ENCODE data around the gene JMJD4.

The JMJD4 gene

GRCh38 chr1:227734856-227735538, at the start of gene JMJD4, which contains the start of gene SNAP47:
Gene JMJD4 (minus strand): TSS chr1:227735302. CDS start chr1:227735273, 29 bp downstream.
Gene SNAP47 (plus strand): TSS chr1:227735435. CDS start chr1:227747737, 12,302 bp downstream.
- Histone ChIP-seq H3K9me3 (ENCODE audit: control insufficient read depth, low read length) (no peaks in the 10 kb centered on the region), H3K4me3 (ENCODE audit: low read length) (peak within 1 kb of the TSS; percentile 80), H3K4me1 (ENCODE audit: control insufficient read depth, insufficient read depth, low read length) (peaks cover 18% of the 10 kb centered on the region), H3K9ac (ENCODE audit: low read length) (peak within 1 kb of the TSS; percentile 91), H3K27me3 (ENCODE audit: control insufficient read depth, insufficient read depth, low read length) (no peaks in the 10 kb centered on the region), H3K36me3 (ENCODE audit: control insufficient read depth, insufficient read depth, low read length) (no peaks in the 10 kb centered on the region)

DNA sequence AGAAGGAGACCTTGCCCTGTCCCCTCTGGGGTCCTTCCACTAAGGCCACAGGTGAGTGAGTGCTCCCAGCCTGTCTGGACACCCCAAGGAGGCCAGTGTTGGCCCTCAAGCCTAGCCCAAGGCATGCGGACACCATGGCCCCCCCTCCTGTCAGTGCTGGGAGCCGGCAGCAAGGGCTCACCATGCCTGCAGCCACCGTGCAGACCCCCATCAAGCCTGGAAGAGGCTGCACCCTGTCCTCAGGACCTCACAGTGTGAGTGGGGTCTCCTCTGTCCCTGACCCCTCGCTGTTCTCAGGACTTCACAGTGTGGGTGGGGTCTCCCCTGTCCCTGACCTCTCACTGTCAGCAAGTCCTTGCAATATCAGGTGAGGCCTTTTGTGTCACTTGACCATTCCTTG, 47.1 kb upstream of the JMJD4 start:
- Histone ChIP-seq H3K4me3 (ENCODE audit: low read length) (no peak overlapping the region), H3K9ac (ENCODE audit: low read length) (no peak overlapping the region), H3K36me3 (ENCODE audit: control insufficient read depth, insufficient read depth, low read length) (no peaks in the 10 kb centered on the region), H3K4me1 (ENCODE audit: control insufficient read depth, insufficient read depth, low read length) (peaks cover 14% of the 10 kb centered on the region), H3K9me3 (ENCODE audit: control insufficient read depth, low read length) (no peaks in the 10 kb centered on the region), H3K27me3 (ENCODE audit: control insufficient read depth, insufficient read depth, low read length) (peaks cover 18% of the 10 kb centered on the region)

DNA sequence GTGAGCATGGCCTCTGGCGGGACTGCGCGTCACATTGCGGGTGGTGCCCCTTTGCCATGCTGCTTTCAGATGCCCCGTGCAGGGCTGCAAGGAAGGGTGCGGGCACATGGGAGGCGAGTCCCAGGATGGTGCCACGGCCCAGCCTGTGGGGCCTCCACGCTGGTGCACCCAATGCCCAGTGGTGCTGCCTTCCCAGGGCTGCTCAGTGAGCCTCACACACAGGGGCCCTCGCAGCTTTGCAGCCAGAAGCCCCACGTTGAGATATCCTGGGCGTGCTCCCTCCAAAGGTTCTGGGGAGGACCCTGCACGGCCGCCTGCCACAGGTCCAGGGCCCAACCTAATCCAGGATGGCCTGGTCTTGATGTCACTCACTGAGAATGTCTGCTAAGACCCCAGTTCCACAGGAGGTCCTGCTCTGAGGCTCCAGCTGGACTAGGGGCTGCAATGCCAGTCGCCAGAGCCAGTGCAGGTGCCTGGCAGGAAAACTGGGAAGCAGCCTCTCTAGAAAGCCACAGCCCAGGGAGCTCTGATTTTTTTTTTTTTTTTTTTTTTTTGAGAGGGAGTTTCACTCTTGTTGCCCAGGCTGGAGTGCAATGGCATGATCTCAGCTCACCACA, 46.3 kb upstream of the JMJD4 start:
- H3K4me3 ChIP-seq (ENCODE audit: low read length), result no peak overlapping the region
- no peak overlapping the region for H3K9ac ChIP-seq (ENCODE audit: low read length)
- H3K36me3 ChIP-seq (ENCODE audit: control insufficient read depth, insufficient read depth, low read length), result no peaks in the 10 kb centered on the region
- peaks cover 10% of the 10 kb centered on the region for H3K27me3 ChIP-seq (ENCODE audit: control insufficient read depth, insufficient read depth, low read length)
- peaks cover 6% of the 10 kb centered on the region for H3K4me1 ChIP-seq (ENCODE audit: control insufficient read depth, insufficient read depth, low read length)
- H3K9me3 ChIP-seq (ENCODE audit: control insufficient read depth, low read length), result no peaks in the 10 kb centered on the region

DNA sequence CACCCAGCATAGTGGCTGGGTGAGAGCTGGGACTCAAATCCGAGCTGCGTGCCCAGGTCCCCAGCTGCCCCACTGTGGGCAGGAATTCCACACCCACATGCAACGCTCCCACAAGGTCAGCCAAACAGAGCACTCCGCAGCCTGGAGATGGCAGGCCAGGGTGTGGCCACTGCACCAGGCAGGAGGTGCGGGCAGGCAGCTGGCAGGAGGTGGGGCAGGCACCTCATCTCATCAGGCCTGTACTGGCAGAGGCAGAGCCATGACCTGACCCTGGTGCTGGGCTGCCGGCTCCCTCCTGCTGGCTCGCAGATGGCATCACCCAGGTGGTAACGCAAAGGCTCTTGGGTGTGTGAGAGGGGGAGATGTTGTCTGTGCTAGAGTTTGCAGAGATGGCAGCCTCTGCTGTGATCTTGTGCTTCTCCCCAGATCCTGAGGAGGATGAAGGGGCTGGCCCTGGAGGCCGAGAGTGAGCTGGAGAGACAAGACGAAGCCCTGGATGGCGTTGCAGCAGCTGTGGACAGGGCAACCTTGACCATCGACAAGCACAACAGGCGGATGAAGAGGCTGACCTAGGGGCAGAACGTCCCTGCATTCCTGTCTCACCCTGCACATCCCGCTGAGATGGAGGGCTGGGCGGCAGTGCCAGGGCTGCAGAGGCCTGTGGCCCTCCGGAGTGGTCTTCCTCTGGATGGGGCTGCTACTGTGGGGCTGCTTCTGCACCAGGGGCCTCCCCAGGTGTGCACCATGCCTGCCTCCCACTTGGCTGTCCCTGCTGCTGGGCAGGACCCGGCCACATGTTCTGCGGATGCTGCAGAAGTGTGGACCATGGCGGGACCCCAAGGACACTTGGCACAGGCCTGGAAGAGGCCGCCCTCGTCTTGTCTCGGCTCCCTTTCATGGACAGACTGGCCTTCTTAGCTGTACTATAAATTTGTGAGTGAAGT, 45.3 kb upstream of the JMJD4 start:
- Histone ChIP-seq H3K9ac (ENCODE audit: low read length) (no peak overlapping the region), H3K4me1 (ENCODE audit: control insufficient read depth, insufficient read depth, low read length) (no peaks in the 10 kb centered on the region), H3K36me3 (ENCODE audit: control insufficient read depth, insufficient read depth, low read length) (no peaks in the 10 kb centered on the region), H3K4me3 (ENCODE audit: low read length) (no peak overlapping the region), H3K9me3 (ENCODE audit: control insufficient read depth, low read length) (no peaks in the 10 kb centered on the region), H3K27me3 (ENCODE audit: control insufficient read depth, insufficient read depth, low read length) (no peaks in the 10 kb centered on the region)

DNA sequence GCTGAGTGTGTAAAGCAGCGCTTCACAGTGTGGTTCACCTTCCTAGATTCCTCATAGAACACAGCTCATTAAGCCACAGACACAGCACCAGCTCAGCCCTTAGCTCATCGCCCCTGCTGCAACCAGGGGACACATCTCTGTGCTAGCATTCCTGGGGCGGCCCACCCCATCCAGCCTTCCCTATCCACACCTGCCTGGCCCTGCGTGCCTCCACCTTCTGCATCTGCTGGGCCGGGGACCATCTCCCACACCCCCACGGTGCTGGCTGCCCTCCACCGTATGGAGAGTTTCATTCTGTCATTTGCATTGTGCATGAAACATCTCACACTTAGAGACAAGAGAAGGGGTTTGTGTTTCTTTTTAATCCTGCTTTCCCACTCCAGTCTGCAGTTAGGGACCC, 44.6 kb upstream of the JMJD4 start:
- Histone ChIP-seq H3K27me3 (ENCODE audit: control insufficient read depth, insufficient read depth, low read length) (no peaks in the 10 kb centered on the region), H3K9ac (ENCODE audit: low read length) (no peak overlapping the region), H3K4me3 (ENCODE audit: low read length) (no peak overlapping the region), H3K4me1 (ENCODE audit: control insufficient read depth, insufficient read depth, low read length) (no peaks in the 10 kb centered on the region), H3K36me3 (ENCODE audit: control insufficient read depth, insufficient read depth, low read length) (no peaks in the 10 kb centered on the region), H3K9me3 (ENCODE audit: control insufficient read depth, low read length) (no peaks in the 10 kb centered on the region)

DNA sequence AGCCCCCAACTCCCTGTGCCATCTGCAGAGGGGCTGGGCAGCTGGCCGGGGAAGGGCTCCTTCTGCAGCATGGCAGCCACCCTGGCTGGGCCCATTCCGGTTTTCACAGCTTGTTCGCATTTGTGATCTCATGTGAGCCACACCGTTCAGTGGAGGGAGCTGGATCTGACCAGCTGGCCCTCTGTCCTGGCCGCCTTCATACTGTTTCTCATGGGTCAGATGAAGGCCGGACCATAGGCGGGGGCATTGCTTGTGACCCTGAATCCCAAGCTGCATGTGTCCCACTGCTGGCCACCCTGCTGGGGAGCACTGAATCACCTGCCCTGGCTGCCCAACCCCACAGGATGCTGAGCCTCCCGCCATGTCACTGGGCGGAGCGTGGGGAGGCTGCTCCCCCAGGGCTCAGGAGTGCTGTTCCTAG, 43.9 kb upstream of the JMJD4 start:
- H3K4me3 ChIP-seq (ENCODE audit: low read length), result no peak overlapping the region
- no peaks in the 10 kb centered on the region for H3K4me1 ChIP-seq (ENCODE audit: control insufficient read depth, insufficient read depth, low read length)
- H3K27me3 ChIP-seq (ENCODE audit: control insufficient read depth, insufficient read depth, low read length), result no peaks in the 10 kb centered on the region
- H3K9ac ChIP-seq (ENCODE audit: low read length), result no peak overlapping the region
- H3K9me3 ChIP-seq (ENCODE audit: control insufficient read depth, low read length), result no peaks in the 10 kb centered on the region
- H3K36me3 ChIP-seq (ENCODE audit: control insufficient read depth, insufficient read depth, low read length), result no peaks in the 10 kb centered on the region

GRCh38 chr1:227778401-227778947, 43.4 kb upstream of the JMJD4 start:
- no peaks in the 10 kb centered on the region for H3K9me3 ChIP-seq (ENCODE audit: control insufficient read depth, low read length)
- no peaks in the 10 kb centered on the region for H3K4me1 ChIP-seq (ENCODE audit: control insufficient read depth, insufficient read depth, low read length)
- no peaks in the 10 kb centered on the region for H3K36me3 ChIP-seq (ENCODE audit: control insufficient read depth, insufficient read depth, low read length)
- H3K4me3 ChIP-seq (ENCODE audit: low read length), result no peak overlapping the region
- H3K9ac ChIP-seq (ENCODE audit: low read length), result no peak overlapping the region
- no peaks in the 10 kb centered on the region for H3K27me3 ChIP-seq (ENCODE audit: control insufficient read depth, insufficient read depth, low read length)

- Histone ChIP-seq H3K4me1 (ENCODE audit: control insufficient read depth, insufficient read depth, low read length) (no peaks in the 10 kb centered on the region), H3K9ac (ENCODE audit: low read length) (no peak overlapping the region), H3K9me3 (ENCODE audit: control insufficient read depth, low read length) (no peaks in the 10 kb centered on the region), H3K27me3 (ENCODE audit: control insufficient read depth, insufficient read depth, low read length) (no peaks in the 10 kb centered on the region), H3K36me3 (ENCODE audit: control insufficient read depth, insufficient read depth, low read length) (no peaks in the 10 kb centered on the region), H3K4me3 (ENCODE audit: low read length) (no peak overlapping the region)
Observed at GRCh38 chr1:227777646-227778045, 42.5 kb upstream of the JMJD4 start.

DNA sequence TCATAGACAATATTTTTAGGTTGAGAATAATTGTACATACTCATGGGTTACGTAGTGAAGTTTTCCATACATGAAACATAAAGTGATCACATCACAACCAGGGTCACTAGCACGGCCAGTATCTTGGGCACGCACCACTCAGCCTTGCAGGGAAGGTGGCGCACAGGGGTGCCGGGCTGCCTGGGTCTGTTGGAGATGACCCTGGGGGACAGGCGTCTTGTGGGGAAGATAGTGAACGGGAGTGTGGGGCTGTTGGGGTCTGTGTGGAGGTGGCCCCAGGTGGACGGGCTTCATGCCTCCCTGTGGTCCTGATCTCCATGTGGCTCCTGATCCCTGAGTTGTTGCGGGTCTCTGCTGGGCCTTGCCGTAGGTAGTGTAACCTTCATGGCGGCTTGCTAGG, 42.1 kb upstream of the JMJD4 start:
- Histone ChIP-seq H3K36me3 (ENCODE audit: control insufficient read depth, insufficient read depth, low read length) (no peaks in the 10 kb centered on the region), H3K9me3 (ENCODE audit: control insufficient read depth, low read length) (no peaks in the 10 kb centered on the region), H3K4me3 (ENCODE audit: low read length) (no peak overlapping the region), H3K27me3 (ENCODE audit: control insufficient read depth, insufficient read depth, low read length) (no peaks in the 10 kb centered on the region), H3K9ac (ENCODE audit: low read length) (no peak overlapping the region), H3K4me1 (ENCODE audit: control insufficient read depth, insufficient read depth, low read length) (no peaks in the 10 kb centered on the region)

- H3K27me3 ChIP-seq (ENCODE audit: control insufficient read depth, insufficient read depth, low read length), result no peaks in the 10 kb centered on the region
- no peak overlapping the region for H3K4me3 ChIP-seq (ENCODE audit: low read length)
- no peaks in the 10 kb centered on the region for H3K9me3 ChIP-seq (ENCODE audit: control insufficient read depth, low read length)
- H3K4me1 ChIP-seq (ENCODE audit: control insufficient read depth, insufficient read depth, low read length), result no peaks in the 10 kb centered on the region
- H3K9ac ChIP-seq (ENCODE audit: low read length), result no peak overlapping the region
- no peaks in the 10 kb centered on the region for H3K36me3 ChIP-seq (ENCODE audit: control insufficient read depth, insufficient read depth, low read length)
Observed at GRCh38 chr1:227776331-227776771, 41.2 kb upstream of the JMJD4 start.

- no peak overlapping the region for H3K9ac ChIP-seq (ENCODE audit: low read length)
- H3K27me3 ChIP-seq (ENCODE audit: control insufficient read depth, insufficient read depth, low read length), result no peaks in the 10 kb centered on the region
- H3K36me3 ChIP-seq (ENCODE audit: control insufficient read depth, insufficient read depth, low read length), result no peaks in the 10 kb centered on the region
- no peaks in the 10 kb centered on the region for H3K9me3 ChIP-seq (ENCODE audit: control insufficient read depth, low read length)
- no peaks in the 10 kb centered on the region for H3K4me1 ChIP-seq (ENCODE audit: control insufficient read depth, insufficient read depth, low read length)
- H3K4me3 ChIP-seq (ENCODE audit: low read length), result no peak overlapping the region
Observed at GRCh38 chr1:227775841-227776240, 40.7 kb upstream of the JMJD4 start.
